ENCODE results near the gene MAPKAP1. TPM values are rescaled to one million over a fixed set of nuclear protein-coding genes. Genes with fewer than 3 reads are reported as not detected.

The MAPKAP1 gene
- polyA plus RNA-seq, 1 donor from 2014 or later: 57.5 TPM

- H2AFZ ChIP-seq (ENCODE audit: low read depth, low read length): no peak overlapping the region
- H3K27me3 ChIP-seq (ENCODE audit: insufficient read depth, low read depth, low read length): no peaks in the 10 kb centered on the region
- H3K9ac ChIP-seq (ENCODE audit: low read length): no peak overlapping the region
- H3K27ac ChIP-seq (ENCODE audit: low read length): no peak overlapping the region
- H3K4me3 ChIP-seq (ENCODE audit: low read length): no peak overlapping the region
- no peaks in the 10 kb centered on the region for H3K9me2 ChIP-seq (ENCODE audit: insufficient read depth, low read length)
- H3K4me2 ChIP-seq (ENCODE audit: low read length): no peak overlapping the region
- no peak for TF ChIP-seq POLR2AphosphoS5 (IDR thresholded peaks at IDR 0.05)
- TF ChIP-seq RAD21 (conservative IDR thresholded peaks at IDR 0.05): no peak
- no peak for TF ChIP-seq TAF1 (IDR thresholded peaks at IDR 0.05; ENCODE audit: low read depth)
- TF ChIP-seq CTCF (IDR thresholded peaks at IDR 0.05; ENCODE audit: poor library complexity, severe bottlenecking): no peak
- TF ChIP-seq REST (IDR thresholded peaks at IDR 0.05; ENCODE audit: borderline replicate concordance): no peak
- TF ChIP-seq EP300 (conservative IDR thresholded peaks at IDR 0.05; ENCODE audit: poor library complexity, severe bottlenecking): no peak
- no peak for TF ChIP-seq EZH2 (IDR thresholded peaks at IDR 0.05; ENCODE audit: borderline replicate concordance, insufficient read depth, low read length, poor library complexity, severe bottlenecking)
- no peak for TF ChIP-seq SMC3 (conservative IDR thresholded peaks at IDR 0.05; ENCODE audit: poor library complexity)
- TF ChIP-seq MXI1 (conservative IDR thresholded peaks at IDR 0.05; ENCODE audit: poor library complexity, severe bottlenecking): no peak
- H4K20me1 ChIP-seq (ENCODE audit: insufficient read depth): no peaks in the 10 kb centered on the region
- no peaks in the 10 kb centered on the region for H3K79me2 ChIP-seq (replicated peaks; ENCODE audit: insufficient read depth, low read length)
- H3F3A ChIP-seq (ENCODE audit: insufficient read depth, low read length, poor library complexity, severe bottlenecking): no peaks in the 10 kb centered on the region
- H3K9me3 ChIP-seq (ENCODE audit: low read length): no peaks in the 10 kb centered on the region
- no peaks in the 10 kb centered on the region for H3K36me3 ChIP-seq (ENCODE audit: insufficient read depth, low read length)
Observed at GRCh38 chr9:125540497-125540896, 166.5 kb downstream of the MAPKAP1 start.

DNA sequence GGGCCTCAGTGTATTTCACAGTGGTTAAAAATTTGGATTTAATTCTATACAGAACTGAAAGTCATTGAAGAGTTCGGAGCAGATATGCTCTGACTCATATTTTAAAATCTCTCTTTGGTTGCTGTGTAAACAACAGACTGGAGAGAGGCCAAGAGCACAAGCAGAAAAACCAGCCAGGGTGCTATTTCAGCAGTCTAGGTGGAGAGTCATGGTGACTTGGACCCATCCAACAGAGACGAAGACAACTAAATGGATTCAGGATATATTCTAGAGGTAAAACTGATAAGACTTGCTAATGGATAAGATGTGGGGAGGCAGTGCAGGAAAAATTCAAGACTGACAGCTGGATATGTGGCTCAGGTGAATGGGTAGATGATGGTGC is 168.9 kb downstream of the MAPKAP1 start:
- no peak overlapping the region for H3K27ac ChIP-seq (ENCODE audit: low read length)
- H3K4me3 ChIP-seq (ENCODE audit: low read length): no peak overlapping the region
- H3F3A ChIP-seq (ENCODE audit: insufficient read depth, low read length, poor library complexity, severe bottlenecking): no peaks in the 10 kb centered on the region
- no peak overlapping the region for H2AFZ ChIP-seq (ENCODE audit: low read depth, low read length)
- H3K9me3 ChIP-seq (ENCODE audit: low read length): no peaks in the 10 kb centered on the region
- H3K79me2 ChIP-seq (replicated peaks; ENCODE audit: insufficient read depth, low read length): no peaks in the 10 kb centered on the region
- H3K4me2 ChIP-seq (ENCODE audit: low read length): no peak overlapping the region
- H3K9me2 ChIP-seq (ENCODE audit: insufficient read depth, low read length): no peaks in the 10 kb centered on the region
- no peak overlapping the region for H3K9ac ChIP-seq (ENCODE audit: low read length)
- no peaks in the 10 kb centered on the region for H3K36me3 ChIP-seq (ENCODE audit: insufficient read depth, low read length)
- H3K27me3 ChIP-seq (ENCODE audit: insufficient read depth, low read depth, low read length): no peaks in the 10 kb centered on the region
- TF ChIP-seq CTCF (IDR thresholded peaks at IDR 0.05; ENCODE audit: poor library complexity, severe bottlenecking) (no peak), SMC3 (conservative IDR thresholded peaks at IDR 0.05; ENCODE audit: poor library complexity) (no peak), TAF1 (IDR thresholded peaks at IDR 0.05; ENCODE audit: low read depth) (no peak), EP300 (conservative IDR thresholded peaks at IDR 0.05; ENCODE audit: poor library complexity, severe bottlenecking) (no peak), POLR2AphosphoS5 (IDR thresholded peaks at IDR 0.05) (no peak), EZH2 (IDR thresholded peaks at IDR 0.05; ENCODE audit: borderline replicate concordance, insufficient read depth, low read length, poor library complexity, severe bottlenecking) (no peak), REST (IDR thresholded peaks at IDR 0.05; ENCODE audit: borderline replicate concordance) (no peak), RAD21 (conservative IDR thresholded peaks at IDR 0.05) (no peak), MXI1 (conservative IDR thresholded peaks at IDR 0.05; ENCODE audit: poor library complexity, severe bottlenecking) (no peak)
- no peaks in the 10 kb centered on the region for H4K20me1 ChIP-seq (ENCODE audit: insufficient read depth)
